ENCODE data around the gene TMEM81.
A peak's percentile ranks its signal among the peaks of the same experiment; 100 is the strongest.

The TMEM81 gene, protein sequence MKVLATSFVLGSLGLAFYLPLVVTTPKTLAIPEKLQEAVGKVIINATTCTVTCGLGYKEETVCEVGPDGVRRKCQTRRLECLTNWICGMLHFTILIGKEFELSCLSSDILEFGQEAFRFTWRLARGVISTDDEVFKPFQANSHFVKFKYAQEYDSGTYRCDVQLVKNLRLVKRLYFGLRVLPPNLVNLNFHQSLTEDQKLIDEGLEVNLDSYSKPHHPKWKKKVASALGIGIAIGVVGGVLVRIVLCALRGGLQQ
- total RNA-seq = 1.0 to 3.1 (median 2.2) reads per million in 3 donors

DNA sequence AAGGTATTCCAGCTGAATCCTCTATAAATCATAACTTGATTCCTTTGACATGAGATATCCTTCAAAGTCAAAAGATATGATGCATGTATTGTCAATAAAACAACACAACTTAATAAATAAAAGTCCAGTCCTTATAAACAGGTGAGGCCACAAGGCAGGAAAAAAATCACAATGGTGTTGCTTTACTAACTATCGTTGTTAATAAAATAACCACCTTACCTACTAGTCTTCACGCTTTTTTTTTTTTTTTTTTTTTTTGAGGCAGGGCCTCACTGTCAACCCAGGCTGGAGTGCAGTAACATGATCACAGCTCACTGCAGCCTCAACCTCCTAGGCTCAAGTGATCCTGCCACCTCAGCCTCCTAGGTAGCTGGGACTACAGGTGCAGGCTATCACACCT lies at the start of gene TMEM81:
TSS of gene TMEM81 (minus strand) at position 101 of the 400 bp plus-strand sequence. CDS start 140 bp downstream, outside the sequence.
- H3K4me3 ChIP-seq (ENCODE audit: insufficient read depth, low read depth, low read length, poor library complexity, severe bottlenecking) = no peak within 1 kb of the TSS
- H3K27me3 ChIP-seq (replicated peaks; ENCODE audit: control insufficient read depth, insufficient read depth, low read length, poor library complexity, severe bottlenecking) = no peaks in the 10 kb centered on the region
- no peak within 1 kb of the TSS for H3K27ac ChIP-seq (ENCODE audit: insufficient read depth, low read length, poor library complexity, severe bottlenecking)
- H3K36me3 ChIP-seq (ENCODE audit: control insufficient read depth, insufficient read depth, low read length) = peaks cover 34% of the 10 kb centered on the region
- no peak for DNase-seq
- no peaks in the 10 kb centered on the region for H3K4me1 ChIP-seq (ENCODE audit: control insufficient read depth, insufficient read depth, low read length, poor library complexity, severe bottlenecking)
- H3K9me3 ChIP-seq (ENCODE audit: control insufficient read depth, low read length) = no peaks in the 10 kb centered on the region

DNA sequence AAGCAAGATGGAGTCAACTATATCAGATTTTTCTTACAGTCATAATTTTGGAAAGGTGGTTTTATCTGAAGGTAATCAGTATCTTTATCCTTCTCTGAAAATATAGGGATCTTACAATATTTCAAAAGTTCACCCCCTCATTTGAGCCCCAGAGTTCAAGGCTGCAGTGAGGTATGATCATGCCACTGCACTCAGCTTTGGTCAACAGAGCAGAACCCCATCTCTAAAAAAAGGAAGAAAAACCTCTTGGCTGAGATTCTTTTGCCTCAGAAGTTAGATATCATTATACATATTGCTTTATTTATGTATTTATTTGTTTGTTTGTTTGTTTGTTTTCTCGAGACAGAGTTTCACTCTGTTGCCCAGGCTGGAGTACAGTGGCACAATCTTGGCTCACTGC lies 49.0 kb upstream of the TMEM81 start:
- Histone ChIP-seq H3K4me3 (ENCODE audit: insufficient read depth, low read depth, low read length, poor library complexity, severe bottlenecking) (no peak overlapping the region), H3K27ac (ENCODE audit: insufficient read depth, low read length, poor library complexity, severe bottlenecking) (no peak overlapping the region), H3K4me1 (ENCODE audit: control insufficient read depth, insufficient read depth, low read length, poor library complexity, severe bottlenecking) (no peaks in the 10 kb centered on the region), H3K36me3 (ENCODE audit: control insufficient read depth, insufficient read depth, low read length) (no peaks in the 10 kb centered on the region), H3K9me3 (ENCODE audit: control insufficient read depth, low read length) (no peaks in the 10 kb centered on the region), H3K27me3 (replicated peaks; ENCODE audit: control insufficient read depth, insufficient read depth, low read length, poor library complexity, severe bottlenecking) (no peaks in the 10 kb centered on the region)
- no peak for DNase-seq

DNA sequence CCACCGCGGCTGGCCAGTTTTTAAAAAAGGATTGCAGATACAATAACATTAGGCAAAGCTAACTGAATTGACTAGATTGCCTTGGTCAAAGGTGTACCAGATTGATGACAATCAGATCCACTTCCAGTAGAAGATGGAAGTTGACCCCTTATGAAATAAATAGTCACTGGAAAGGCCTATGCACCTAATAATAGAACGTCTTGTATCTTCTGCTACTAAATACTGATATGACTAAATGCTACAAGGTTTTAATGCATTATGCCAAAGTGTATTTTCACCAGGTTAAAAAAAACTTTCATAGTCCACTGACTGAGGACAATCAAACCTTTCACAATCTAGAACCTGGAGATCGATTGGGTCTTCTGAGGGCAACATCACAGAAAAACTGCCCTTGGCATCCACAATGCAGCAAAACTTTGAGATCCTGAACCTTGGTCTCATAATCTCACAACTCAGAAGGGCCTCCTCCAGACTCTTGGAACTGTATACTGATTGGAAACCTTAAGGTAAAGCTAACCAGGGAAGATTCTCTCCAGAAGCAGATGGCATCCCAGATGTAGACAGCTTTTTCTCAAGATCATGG lies 45.3 kb upstream of the TMEM81 start:
- no peaks in the 10 kb centered on the region for H3K27me3 ChIP-seq (replicated peaks; ENCODE audit: control insufficient read depth, insufficient read depth, low read length, poor library complexity, severe bottlenecking)
- H3K36me3 ChIP-seq (ENCODE audit: control insufficient read depth, insufficient read depth, low read length) = no peaks in the 10 kb centered on the region
- no peaks in the 10 kb centered on the region for H3K9me3 ChIP-seq (ENCODE audit: control insufficient read depth, low read length)
- H3K27ac ChIP-seq (ENCODE audit: insufficient read depth, low read length, poor library complexity, severe bottlenecking) = no peak overlapping the region
- no peak for DNase-seq
- no peaks in the 10 kb centered on the region for H3K4me1 ChIP-seq (ENCODE audit: control insufficient read depth, insufficient read depth, low read length, poor library complexity, severe bottlenecking)
- H3K4me3 ChIP-seq (ENCODE audit: insufficient read depth, low read depth, low read length, poor library complexity, severe bottlenecking) = no peak overlapping the region

DNA sequence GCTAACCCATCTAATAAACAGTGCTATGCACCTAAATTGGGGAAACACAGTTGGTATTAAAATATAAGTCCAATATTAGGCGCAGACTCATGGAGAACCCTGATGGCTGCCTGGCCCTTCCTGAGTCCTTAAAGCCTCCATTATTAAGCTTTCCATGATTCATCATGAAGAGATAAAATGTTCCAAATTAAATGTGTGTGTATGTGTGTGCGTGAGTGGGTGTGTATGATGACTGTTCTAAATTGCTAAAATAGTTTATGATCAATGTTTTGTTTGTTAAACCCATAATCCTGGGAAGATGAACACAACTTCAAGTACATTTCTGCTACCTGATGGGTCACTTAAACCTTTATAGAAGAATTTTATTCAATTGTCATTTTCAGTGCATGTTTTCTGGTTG lies 43.8 kb upstream of the TMEM81 start:
- H3K27ac ChIP-seq (ENCODE audit: insufficient read depth, low read length, poor library complexity, severe bottlenecking) = no peak overlapping the region
- H3K36me3 ChIP-seq (ENCODE audit: control insufficient read depth, insufficient read depth, low read length) = no peaks in the 10 kb centered on the region
- no peak for DNase-seq
- no peaks in the 10 kb centered on the region for H3K27me3 ChIP-seq (replicated peaks; ENCODE audit: control insufficient read depth, insufficient read depth, low read length, poor library complexity, severe bottlenecking)
- no peaks in the 10 kb centered on the region for H3K9me3 ChIP-seq (ENCODE audit: control insufficient read depth, low read length)
- peaks cover under 1% of the 10 kb centered on the region for H3K4me1 ChIP-seq (ENCODE audit: control insufficient read depth, insufficient read depth, low read length, poor library complexity, severe bottlenecking)
- no peak overlapping the region for H3K4me3 ChIP-seq (ENCODE audit: insufficient read depth, low read depth, low read length, poor library complexity, severe bottlenecking)

DNA sequence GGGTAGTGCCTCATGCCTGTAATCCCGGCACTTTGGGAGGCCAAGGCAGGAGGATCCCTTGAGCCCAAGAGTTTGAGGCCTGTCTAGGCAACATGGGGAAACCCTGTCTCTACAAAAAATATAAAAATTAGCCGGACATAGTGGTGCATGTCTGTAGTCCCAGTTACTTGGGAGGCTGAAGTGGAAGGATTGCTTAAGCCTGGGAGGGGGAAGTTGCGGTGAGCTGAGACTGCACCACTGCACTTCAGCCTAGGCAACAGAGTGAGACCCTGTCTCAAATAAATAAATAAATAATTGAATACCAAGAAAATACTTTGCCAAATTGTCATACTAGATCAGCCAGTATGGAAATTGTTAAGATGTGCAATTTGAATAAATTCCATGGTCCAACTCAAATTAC lies 43.4 kb upstream of the TMEM81 start:
- DNase-seq = no peak
- no peaks in the 10 kb centered on the region for H3K9me3 ChIP-seq (ENCODE audit: control insufficient read depth, low read length)
- peaks cover 4% of the 10 kb centered on the region for H3K4me1 ChIP-seq (ENCODE audit: control insufficient read depth, insufficient read depth, low read length, poor library complexity, severe bottlenecking)
- H3K27ac ChIP-seq (ENCODE audit: insufficient read depth, low read length, poor library complexity, severe bottlenecking) = no peak overlapping the region
- no peaks in the 10 kb centered on the region for H3K27me3 ChIP-seq (replicated peaks; ENCODE audit: control insufficient read depth, insufficient read depth, low read length, poor library complexity, severe bottlenecking)
- H3K4me3 ChIP-seq (ENCODE audit: insufficient read depth, low read depth, low read length, poor library complexity, severe bottlenecking) = no peak overlapping the region
- no peaks in the 10 kb centered on the region for H3K36me3 ChIP-seq (ENCODE audit: control insufficient read depth, insufficient read depth, low read length)

DNA sequence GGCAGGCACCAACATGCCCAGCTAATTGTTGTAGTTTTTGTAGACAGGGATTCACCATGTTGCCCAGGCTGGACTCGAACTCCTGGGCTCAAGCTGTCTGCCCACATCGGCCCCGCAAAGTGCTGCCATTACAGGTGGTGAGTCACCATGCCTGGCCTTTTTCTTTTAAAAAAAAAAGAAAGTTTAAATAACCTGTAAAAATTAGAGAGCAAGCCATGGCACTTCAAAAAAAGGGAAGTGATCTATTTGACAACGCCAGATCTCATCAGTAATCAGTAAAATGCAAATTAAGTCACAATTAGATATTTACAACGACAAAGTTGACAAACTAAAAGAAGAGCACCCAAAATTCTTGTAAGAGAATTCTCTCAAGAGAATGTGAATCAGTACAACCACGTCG lies 40.5 kb upstream of the TMEM81 start:
- Histone ChIP-seq H3K9me3 (ENCODE audit: control insufficient read depth, low read length) (no peaks in the 10 kb centered on the region), H3K27ac (ENCODE audit: insufficient read depth, low read length, poor library complexity, severe bottlenecking) (no peak overlapping the region), H3K4me1 (ENCODE audit: control insufficient read depth, insufficient read depth, low read length, poor library complexity, severe bottlenecking) (peaks cover 18% of the 10 kb centered on the region), H3K36me3 (ENCODE audit: control insufficient read depth, insufficient read depth, low read length) (no peaks in the 10 kb centered on the region), H3K27me3 (replicated peaks; ENCODE audit: control insufficient read depth, insufficient read depth, low read length, poor library complexity, severe bottlenecking) (no peaks in the 10 kb centered on the region), H3K4me3 (ENCODE audit: insufficient read depth, low read depth, low read length, poor library complexity, severe bottlenecking) (no peak overlapping the region)
- DNase-seq = no peak

DNA sequence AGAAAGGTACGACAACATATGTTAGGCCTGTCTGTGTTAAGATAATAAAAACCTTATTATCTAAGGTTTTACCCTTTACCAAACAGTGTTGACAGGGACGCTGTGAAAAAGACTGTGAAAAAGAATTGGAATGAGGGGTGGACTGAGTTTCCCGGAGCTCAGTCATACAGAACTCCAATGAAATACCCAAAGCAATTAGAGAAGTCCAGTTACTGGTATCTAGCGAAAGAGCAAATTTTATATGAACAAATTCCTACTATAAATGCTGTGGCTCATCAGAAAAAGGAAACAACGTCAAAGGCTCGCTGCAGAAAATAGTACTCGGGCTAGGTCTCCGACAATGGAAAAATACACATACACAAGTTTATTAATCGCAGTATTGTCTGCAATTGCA lies 38.2 kb upstream of the TMEM81 start:
- H3K27ac ChIP-seq (ENCODE audit: insufficient read depth, low read length, poor library complexity, severe bottlenecking) = peak overlapping the region; percentile 95
- no peak for DNase-seq
- no peaks in the 10 kb centered on the region for H3K9me3 ChIP-seq (ENCODE audit: control insufficient read depth, low read length)
- H3K4me1 ChIP-seq (ENCODE audit: control insufficient read depth, insufficient read depth, low read length, poor library complexity, severe bottlenecking) = peaks cover 21% of the 10 kb centered on the region
- H3K36me3 ChIP-seq (ENCODE audit: control insufficient read depth, insufficient read depth, low read length) = no peaks in the 10 kb centered on the region
- peak overlapping the region; percentile 88 for H3K4me3 ChIP-seq (ENCODE audit: insufficient read depth, low read depth, low read length, poor library complexity, severe bottlenecking)
- no peaks in the 10 kb centered on the region for H3K27me3 ChIP-seq (replicated peaks; ENCODE audit: control insufficient read depth, insufficient read depth, low read length, poor library complexity, severe bottlenecking)

DNA sequence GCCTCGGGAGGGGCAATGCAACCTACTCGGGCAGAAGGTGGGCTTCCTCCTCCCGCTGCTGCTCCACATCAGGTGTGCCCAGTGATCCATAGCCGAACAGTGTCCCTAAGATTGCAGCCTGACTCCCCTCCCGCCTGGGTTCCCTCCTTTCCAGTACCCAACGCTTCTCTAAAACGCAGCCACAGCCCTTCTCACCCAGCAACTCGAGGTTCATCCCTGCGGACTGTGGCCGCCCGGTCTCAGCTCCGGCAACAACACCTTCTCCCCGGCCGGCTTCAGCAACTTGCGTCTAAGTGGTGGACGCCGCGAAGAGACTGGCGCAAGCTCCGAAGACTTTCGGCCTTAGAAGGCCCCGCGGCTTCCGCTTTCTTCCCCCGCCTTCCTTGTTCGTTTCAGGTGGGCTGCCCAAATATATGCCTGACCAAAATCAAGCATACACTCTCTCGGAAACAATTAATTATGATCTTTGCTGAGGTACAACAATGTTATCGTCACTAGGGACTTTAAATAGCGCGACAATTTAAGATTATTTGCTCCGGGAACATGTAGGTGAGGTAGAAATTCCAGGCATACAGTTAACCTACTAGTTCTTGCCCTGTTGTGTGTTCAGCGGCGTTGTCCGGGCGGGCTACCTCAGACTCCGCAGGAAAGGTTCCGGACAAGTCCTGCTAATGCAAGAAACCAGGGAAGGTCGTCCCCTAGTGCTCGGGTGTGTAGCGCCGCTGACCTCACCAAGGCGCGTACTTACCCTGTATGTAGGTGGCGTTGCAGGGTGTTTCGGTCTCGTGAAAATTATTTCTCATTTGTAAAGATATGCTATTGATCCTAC lies 37.6 kb upstream of the TMEM81 start, which contains the start of gene RBBP5:
TSS of gene RBBP5 (minus strand) at position 319 of the 829 bp plus-strand sequence. CDS start at position 214, 105 bp downstream.
- no peaks in the 10 kb centered on the region for H3K27me3 ChIP-seq (replicated peaks; ENCODE audit: control insufficient read depth, insufficient read depth, low read length, poor library complexity, severe bottlenecking)
- peak within 1 kb of the TSS; percentile 88 for H3K4me3 ChIP-seq (ENCODE audit: insufficient read depth, low read depth, low read length, poor library complexity, severe bottlenecking)
- H3K27ac ChIP-seq (ENCODE audit: insufficient read depth, low read length, poor library complexity, severe bottlenecking) = peak within 1 kb of the TSS; percentile 95
- peaks cover 21% of the 10 kb centered on the region for H3K4me1 ChIP-seq (ENCODE audit: control insufficient read depth, insufficient read depth, low read length, poor library complexity, severe bottlenecking)
- no peaks in the 10 kb centered on the region for H3K36me3 ChIP-seq (ENCODE audit: control insufficient read depth, insufficient read depth, low read length)
- no peaks in the 10 kb centered on the region for H3K9me3 ChIP-seq (ENCODE audit: control insufficient read depth, low read length)
- peak; percentile 87 to 92 (median 91) for DNase-seq

DNA sequence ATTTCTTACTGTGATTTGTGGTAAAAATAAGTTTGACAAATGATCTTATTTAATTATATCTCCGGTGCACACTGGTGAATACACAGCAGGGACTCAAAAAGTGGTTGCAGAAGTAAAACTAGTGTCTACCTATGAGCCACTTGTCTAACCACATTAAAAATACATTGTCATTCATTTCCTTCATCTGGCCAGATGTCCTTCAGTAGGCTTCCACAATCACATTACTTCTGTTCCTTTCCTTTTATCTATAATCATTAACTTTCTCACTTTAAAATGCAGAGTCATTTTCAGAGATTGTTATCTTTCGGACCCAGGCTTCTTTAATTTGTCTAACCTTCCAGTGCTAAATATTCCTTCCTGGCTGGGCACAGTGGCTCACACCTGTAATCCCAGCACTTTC lies 34.5 kb upstream of the TMEM81 start:
- Histone ChIP-seq H3K4me1 (ENCODE audit: control insufficient read depth, insufficient read depth, low read length, poor library complexity, severe bottlenecking) (peaks cover 21% of the 10 kb centered on the region), H3K27me3 (replicated peaks; ENCODE audit: control insufficient read depth, insufficient read depth, low read length, poor library complexity, severe bottlenecking) (no peaks in the 10 kb centered on the region), H3K27ac (ENCODE audit: insufficient read depth, low read length, poor library complexity, severe bottlenecking) (no peak overlapping the region)

DNA sequence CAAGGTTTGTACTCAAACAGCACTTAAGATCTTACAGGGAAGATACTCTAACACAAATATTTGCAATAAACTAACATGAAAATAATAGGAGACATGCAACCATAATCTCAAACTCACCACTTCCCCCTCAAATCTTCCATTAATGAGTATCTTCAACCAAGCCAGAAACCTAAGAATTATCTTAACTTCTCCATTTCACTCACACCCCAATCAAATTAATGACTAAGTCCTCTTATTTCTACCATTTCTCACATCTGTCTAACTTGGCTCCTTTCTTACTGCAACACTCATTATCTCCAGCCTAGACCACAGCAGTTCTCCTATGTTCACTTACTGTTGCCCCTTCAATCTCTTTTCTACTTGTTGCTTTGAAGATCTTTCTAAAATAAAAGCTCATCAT lies 27.1 kb upstream of the TMEM81 start:
- H3K27ac ChIP-seq (ENCODE audit: insufficient read depth, low read length, poor library complexity, severe bottlenecking) = no peak overlapping the region
- H3K27me3 ChIP-seq (replicated peaks; ENCODE audit: control insufficient read depth, insufficient read depth, low read length, poor library complexity, severe bottlenecking) = no peaks in the 10 kb centered on the region
- no peak overlapping the region for H3K4me3 ChIP-seq (ENCODE audit: insufficient read depth, low read depth, low read length, poor library complexity, severe bottlenecking)
- no peak for DNase-seq
- H3K9me3 ChIP-seq (ENCODE audit: control insufficient read depth, low read length) = no peaks in the 10 kb centered on the region
- H3K4me1 ChIP-seq (ENCODE audit: control insufficient read depth, insufficient read depth, low read length, poor library complexity, severe bottlenecking) = no peaks in the 10 kb centered on the region
- H3K36me3 ChIP-seq (ENCODE audit: control insufficient read depth, insufficient read depth, low read length) = peaks cover 32% of the 10 kb centered on the region

More for the DNA sequence above, 34.5 kb upstream of the TMEM81 start:
- H3K4me3 ChIP-seq (ENCODE audit: insufficient read depth, low read depth, low read length, poor library complexity, severe bottlenecking) = no peak overlapping the region
- H3K9me3 ChIP-seq (ENCODE audit: control insufficient read depth, low read length) = no peaks in the 10 kb centered on the region
- peaks cover 13% of the 10 kb centered on the region for H3K36me3 ChIP-seq (ENCODE audit: control insufficient read depth, insufficient read depth, low read length)
- no peak for DNase-seq

Measured in effector memory CD4-positive, alpha-beta T cell (primary cell).